H1 (cell line): ENCODE data around the gene GTF2F1. TPM values are rescaled to one million over a fixed set of nuclear protein-coding genes. Genes with fewer than 3 reads are reported as not detected.
"Not testable (repeated sequence)": the region's sequence is repeated elsewhere in the genome, so short reads cannot be mapped to it uniquely, and the experiment has no call there.

Experiments
- CTCF ChIA-PET: fragments of 300-600 bp; sonication (Branson Sonifier 250); formaldehyde crosslinking; loops from one replicate; lab custom pipeline; 2021; ENCODE audit not compliant: partially characterized antibody; lab: Charles Lee
- POLR2A ChIA-PET: fragments of 300-600 bp; sonication (Branson Sonifier 250); formaldehyde crosslinking; loops from one replicate; lab custom pipeline; 2021; ENCODE audit warnings: inconsistent platforms; ENCODE audit not compliant: partially characterized antibody; lab: Charles Lee
- DNase-seq, 2 experiments: peaks; one replicate each; pipeline versions ENCODE4 v3.0.0 to v3.0.0-alpha.2; 2010 to 2022; ENCODE audit warnings: low spot score in 2 of 2, low read depth in 1 of 2, mixed read lengths in 1 of 2
- FAIRE-seq: peaks from 2 replicates; lab custom pipeline; 2011; peaks lifted over from hg19 to GRCh38; lab: Jason Lieb, UNC
- H2AFZ ChIP-seq: 2 replicates; pipeline ENCODE4 v1.8.1; 2012; ENCODE audit warnings: low read length, inconsistent platforms
- H2AK5ac ChIP-seq: 2 replicates; pipeline ENCODE4 v1.6.1; 2013; ENCODE audit warnings: low read depth, low read length
- H2BK120ac ChIP-seq: replicated peaks from 2 replicates; pipeline ENCODE3; 2013; ENCODE audit warnings: low read depth, low read length, inconsistent platforms
- H2BK12ac ChIP-seq: 2 replicates; pipeline ENCODE4 v1.6.1; 2013; ENCODE audit warnings: low read depth, low read length
- H2BK15ac ChIP-seq: 2 replicates; pipeline ENCODE4 v1.6.1; 2013; ENCODE audit warnings: low read length
- H2BK20ac ChIP-seq: 2 replicates; pipeline ENCODE4 v1.6.1; 2013; ENCODE audit warnings: low read length
- H2BK5ac ChIP-seq: 2 replicates; pipeline ENCODE4 v1.6.1; 2013; ENCODE audit warnings: low read depth, low read length
- H3K14ac ChIP-seq: 2 replicates; pipeline ENCODE4 v1.6.1; 2013; ENCODE audit warnings: inconsistent platforms; ENCODE audit not compliant: insufficient read length
- H3K18ac ChIP-seq: 2 replicates; pipeline ENCODE4 v1.6.1; 2013; ENCODE audit warnings: low read length; ENCODE audit errors: extremely low read depth
- H3K23ac ChIP-seq: 2 replicates; pipeline ENCODE4 v1.6.1; 2013; ENCODE audit warnings: inconsistent platforms; ENCODE audit not compliant: insufficient read length
- H3K23me2 ChIP-seq: 2 replicates; pipeline ENCODE4 v1.6.1; 2013; ENCODE audit warnings: low read depth, low read length
- H3K27ac ChIP-seq: 2 replicates; pipeline ENCODE4 v1.6.1; 2011; ENCODE audit warnings: low read depth, low read length, inconsistent platforms
- H3K27me3 ChIP-seq, 4 experiments: replicated peaks in 1 of 4; 1 replicate in 1 of 4; 2 replicates in 3 of 4; pipeline versions ENCODE4 v1.6.1 to v1.8.1; 2011 to 2013; ENCODE audit warnings: low read length in 3 of 4, mild to moderate bottlenecking in 3 of 4, inconsistent platforms in 2 of 4, mixed read lengths in 2 of 4, moderate library complexity in 1 of 4; ENCODE audit not compliant: control insufficient read depth in 3 of 4, insufficient read depth in 3 of 4; ENCODE audit errors: extremely low read depth in 1 of 4
- H3K36me3 ChIP-seq, 4 experiments: 2 replicates each; pipeline versions ENCODE4 v1.6.1 to v1.8.1; 2011 to 2013; ENCODE audit warnings: mild to moderate bottlenecking in 4 of 4, low read length in 3 of 4, moderate library complexity in 2 of 4, control low read depth in 1 of 4, inconsistent platforms in 1 of 4; ENCODE audit not compliant: insufficient read depth in 4 of 4, control insufficient read depth in 2 of 4
- H3K4ac ChIP-seq: replicated peaks from 2 replicates; pipeline ENCODE3; 2013; ENCODE audit warnings: low read length, low read depth, mixed read lengths, inconsistent platforms; ENCODE audit not compliant: insufficient read length
- H3K4me1 ChIP-seq, 4 experiments: replicated peaks in 1 of 4; 1 replicate in 1 of 4; 2 replicates in 3 of 4; pipeline versions ENCODE4 v1.6.1 to v1.8.1; 2011 to 2013; ENCODE audit warnings: low read length in 3 of 4, inconsistent platforms in 2 of 4, mixed read lengths in 1 of 4; ENCODE audit not compliant: insufficient read depth in 4 of 4, control insufficient read depth in 3 of 4
- H3K4me2 ChIP-seq, 2 experiments: 2 replicates each; pipeline versions ENCODE4 v1.6.1 to v1.8.1; 2011 to 2013; ENCODE audit warnings: low read depth in 2 of 2, low read length in 2 of 2, control low read depth in 1 of 2, inconsistent platforms in 1 of 2, mild to moderate bottlenecking in 1 of 2; ENCODE audit not compliant: insufficient read depth in 1 of 2
- H3K4me3 ChIP-seq, 4 experiments: fragments of 200-600, 300-600 bp in 1 of 4; sonication (generic), shearing (Covaris generic), sonication (Bioruptor Twin) in 1 of 4; 2 replicates each; pipeline versions ENCODE4 v1.5.1 to v1.8.1; 2011 to 2016; ENCODE audit warnings: low read length in 4 of 4, low read depth in 3 of 4, control low read depth in 2 of 4, inconsistent platforms in 2 of 4, mild to moderate bottlenecking in 2 of 4, mixed read lengths in 1 of 4, moderate library complexity in 1 of 4; ENCODE audit not compliant: insufficient read depth in 2 of 4; ENCODE audit errors: extremely low read depth in 1 of 4
- H3K56ac ChIP-seq: replicated peaks from 2 replicates; pipeline ENCODE3; 2013; ENCODE audit warnings: low read depth, mild to moderate bottlenecking, mixed read lengths, low read length, inconsistent platforms; ENCODE audit not compliant: insufficient read length
- H3K79me1 ChIP-seq: 2 replicates; pipeline ENCODE4 v1.6.1; 2013; ENCODE audit warnings: low read depth, low read length, control low read depth
- H3K79me2 ChIP-seq, 2 experiments: 2 replicates each; pipeline versions ENCODE4 v1.6.1 to v1.8.1; 2012 to 2013; ENCODE audit warnings: low read length in 2 of 2, mild to moderate bottlenecking in 2 of 2, inconsistent platforms in 1 of 2; ENCODE audit not compliant: insufficient read depth in 2 of 2, control insufficient read depth in 1 of 2
- H3K9ac ChIP-seq, 4 experiments: replicated peaks in 1 of 4; 1 replicate in 1 of 4; 2 replicates in 3 of 4; pipeline versions ENCODE4 v1.6.1 to v1.8.1; 2011 to 2013; ENCODE audit warnings: low read depth in 3 of 4, low read length in 3 of 4, control low read depth in 2 of 4, mild to moderate bottlenecking in 2 of 4, moderate library complexity in 2 of 4, inconsistent platforms in 1 of 4; ENCODE audit errors: extremely low read depth in 1 of 4
- H3K9me3 ChIP-seq, 2 experiments: 2 replicates each; pipeline versions ENCODE4 v1.6.1 to v1.8.1; 2012 to 2013; ENCODE audit warnings: mild to moderate bottlenecking in 2 of 2, moderate library complexity in 2 of 2, control low read depth in 1 of 2, inconsistent platforms in 1 of 2, low read depth in 1 of 2, low read length in 1 of 2, mixed read lengths in 1 of 2; ENCODE audit not compliant: insufficient read depth in 2 of 2
- H4K20me1 ChIP-seq, 2 experiments: replicated peaks in 1 of 2; 2 replicates each; pipeline versions ENCODE3 to v1.8.1; 2011 to 2013; ENCODE audit warnings: inconsistent platforms in 2 of 2, low read length in 2 of 2, mild to moderate bottlenecking in 1 of 2; ENCODE audit not compliant: insufficient read depth in 2 of 2, control insufficient read depth in 1 of 2
- H4K5ac ChIP-seq: 2 replicates; pipeline ENCODE4 v1.6.1; 2013; ENCODE audit warnings: low read length, low read depth, mixed read lengths, inconsistent platforms; ENCODE audit not compliant: insufficient read length
- H4K8ac ChIP-seq: 2 replicates; pipeline ENCODE4 v1.8.0; 2013; ENCODE audit warnings: mild to moderate bottlenecking, moderate library complexity, low read length, inconsistent platforms; ENCODE audit not compliant: insufficient read depth; ENCODE audit errors: extremely low read depth
- H4K91ac ChIP-seq: replicated peaks from 2 replicates; pipeline ENCODE3; 2013; ENCODE audit warnings: low read length, mixed read lengths, inconsistent platforms; ENCODE audit not compliant: insufficient read length
- WGBS, 2 experiments: shearing (Covaris generic) in 1 of 2; methylation state at CpG; one replicate each; pipeline versions ENCODE4 v1.1.6 to v1.1.7; 2013 to 2015; ENCODE audit warnings: low lambda C conversion rate in 2 of 2, mixed read lengths in 2 of 2, inconsistent platforms in 1 of 2, low coverage in 1 of 2, missing lambda C conversion rate in 1 of 2; ENCODE audit not compliant: insufficient replicate concordance in 2 of 2, insufficient coverage in 1 of 2, insufficient read length in 1 of 2; ENCODE audit errors: extremely low coverage in 1 of 2, missing lambda C conversion rate in 1 of 2; 5-methylcytosine and 5-hydroxymethylcytosine counted together
- polyA plus RNA-seq, 7 experiments: library from polyadenylated mRNA; depleted of rRNA in 3 of 7; stranded (reverse) in 5 of 7; unstranded in 2 of 7; fragments of >200 nt in 5 of 7; fragments of 200-250 nt in 2 of 7; gene quantifications; 1 replicate in 5 of 7; 2 replicates in 1 of 7; 4 replicates in 1 of 7; pipeline versions ENCODE4 v1.2.1 to v1.2.3, GENCODE V29; 2011 to 2013; ENCODE audit warnings: missing spikeins in 2 of 7, mixed read lengths in 2 of 7
- total RNA-seq: library from RNA; stranded (reverse); fragmentation: NEBNext Ultra II Directional; extraction: Animal tissue kit (Norgen Biotek cat#: 25700); gene quantifications from 2 replicates; pipeline ENCODE4 v1.2.1, GENCODE V29; 2021

Gene GTF2F1
- total and polyA plus RNA-seq, 2 of the 8 experiments (the other 6 are each of a cell fraction or from before 2014, with no cell fraction given), result 29.3 to 56.3 TPM

GRCh38 chr19:6349271-6349670 is 43.7 kb downstream of the GTF2F1 start:
- peaks cover 0 to 20% of the 10 kb centered on the region in 2 experiments; a peak in 3 of 4 replicates for H3K9me3 ChIP-seq
- CTCF ChIA-PET, H3K79me1 ChIP-seq, H2BK20ac ChIP-seq, H3K4me1 ChIP-seq, H4K91ac ChIP-seq, POLR2A ChIA-PET, H3K23ac ChIP-seq, H3K4me3 ChIP-seq, H3K9ac ChIP-seq, H2BK120ac ChIP-seq, H3K27me3 ChIP-seq, H3K56ac ChIP-seq, H4K8ac ChIP-seq, H3K4ac ChIP-seq, H3K18ac ChIP-seq, H2BK15ac ChIP-seq, H4K20me1 ChIP-seq, H2BK5ac ChIP-seq, H3K23me2 ChIP-seq, H4K5ac ChIP-seq, H2AFZ ChIP-seq, H3K4me2 ChIP-seq, DNase-seq, H2BK12ac ChIP-seq, H2AK5ac ChIP-seq, H3K79me2 ChIP-seq, FAIRE-seq, H3K14ac ChIP-seq, H3K27ac ChIP-seq, H3K36me3 ChIP-seq: not testable (repeated sequence)
- 87% methylated on average over 2 of the region's 2 CpGs; no CpG with 5 or more reads in 1 of the 2 experiments for WGBS, 2 experiments
